Spleen (tissue), 11 donors: Measurements from ENCODE around the gene RBFOX1. TPM values are rescaled to one million over a fixed set of nuclear protein-coding genes. Genes with fewer than 3 reads are reported as not detected.

ENCODE experiments used
- DNase-seq: peaks from one replicate; pipeline ENCODE4 v3.0.0-alpha.2; 2020
- H3K27ac ChIP-seq, 8 donors: fragments of 200-600 bp; sonication (generic) in 7 of 8; 1 replicate in 4 of 8; 2 replicates in 4 of 8; pipeline versions ENCODE4 v1.5.0 to v1.8.0; 2016 to 2021; ENCODE audit warnings: inconsistent platforms in 4 of 8, mild to moderate bottlenecking in 4 of 8, moderate library complexity in 1 of 8
- H3K27me3 ChIP-seq, 7 donors: fragments of 200-600 bp; sonication (generic) in 6 of 7; replicated peaks in 1 of 7; 1 replicate in 4 of 7; 2 replicates in 3 of 7; pipeline versions ENCODE4 v1.5.0 to v1.8.0; 2016 to 2021; ENCODE audit warnings: inconsistent platforms in 3 of 7, mild to moderate bottlenecking in 1 of 7
- H3K36me3 ChIP-seq, 6 donors: fragments of 200-600 bp; sonication (generic) in 5 of 6; 1 replicate in 4 of 6; 2 replicates in 2 of 6; pipeline versions ENCODE4 v1.5.0 to v1.8.0; 2016 to 2021; ENCODE audit warnings: inconsistent platforms in 2 of 6
- H3K4me1 ChIP-seq, 6 donors: fragments of 200-600 bp; sonication (generic) in 5 of 6; 1 replicate in 3 of 6; 2 replicates in 3 of 6; pipeline versions ENCODE4 v1.5.0 to v1.8.0; 2016 to 2021; ENCODE audit warnings: inconsistent platforms in 3 of 6
- H3K4me3 ChIP-seq, 8 donors: fragments of 200-600 bp; sonication (generic) in 7 of 8; 1 replicate in 4 of 8; 2 replicates in 4 of 8; pipeline versions ENCODE4 v1.5.0 to v1.8.0; 2016 to 2021; ENCODE audit warnings: inconsistent platforms in 4 of 8, mild to moderate bottlenecking in 4 of 8, moderate library complexity in 2 of 8
- H3K9me3 ChIP-seq, 8 donors: fragments of 200-600 bp; sonication (generic) in 7 of 8; 1 replicate in 4 of 8; 2 replicates in 4 of 8; pipeline versions ENCODE4 v1.5.0 to v1.8.0; 2016 to 2021; ENCODE audit warnings: inconsistent platforms in 4 of 8
- CTCF ChIP-seq, 11 experiments: fragments of 200-600 bp in 7 of 11; fragments of 450-650 bp in 4 of 11; sonication (generic) in 4 of 11; IDR thresholded peaks in 8 of 11; conservative IDR thresholded peaks in 3 of 11; 1 replicate in 7 of 11; 2 replicates in 4 of 11; pipeline versions ENCODE4 v1.4.0 to v1.8.0; 2016 to 2021; ENCODE audit warnings: antibody characterized with exemption in 11 of 11, inconsistent platforms in 4 of 11, mild to moderate bottlenecking in 1 of 11
- POLR2A ChIP-seq, 3 donors: fragments of 450-650 bp; IDR thresholded peaks; one replicate each; pipeline ENCODE4 v1.5.1; 2017; ENCODE audit warnings: antibody characterized with exemption in 3 of 3, mild to moderate bottlenecking in 1 of 3
- POLR2AphosphoS5 ChIP-seq, 3 donors: sonication (generic); formaldehyde crosslinking; IDR thresholded peaks; one replicate each; pipeline ENCODE4 v1.5.1; 2017; ENCODE audit warnings: antibody characterized with exemption in 3 of 3
- WGBS, 5 donors: extraction: QIAGEN DNeasy Blood & Tissue Kit in 3 of 5; methylation state at CpG; one replicate each; pipeline versions ENCODE4 v1.1.5 to v1.1.7; 2013 to 2018; 5-methylcytosine and 5-hydroxymethylcytosine counted together
- intact Hi-C: fragments of 100-400 bp; cut with DNase I; formaldehyde crosslinking; loops from one replicate; pipeline ENCODE4 v1.15.0; 2023; ENCODE audit warnings: low total_unique reads
- polyA plus RNA-seq, 3 donors: library from polyadenylated mRNA; stranded (reverse); fragments of 200-250 nt; gene quantifications; one replicate each; pipeline ENCODE4 v1.2.1, GENCODE V29; 2013
- total RNA-seq, 7 donors: library from RNA; depleted of rRNA in 3 of 7; stranded (reverse); fragments of >200 nt in 3 of 7; fragmentation: NEBNext Ultra II Directional in 4 of 7; extraction: Animal tissue kit (Norgen Biotek cat#: 25700) in 4 of 7; gene quantifications; one replicate each; pipeline versions ENCODE4 v1.1.0 to v1.2.1, GENCODE V29; 2016 to 2021
- donor health status: healthy with polysubstance abuse.
- donor health status: DM: no; HTN: no; CAD: no; lungs with moderate emphysema.
- donor health status: DM: no; HTN: no; CAD: no.
- donor health status: Bipolar disorder and iron deficiency.
- donor health status: healthy.
- donor health status: DM: no; HTN: no; CAD: no.
- donor health status: DM: yes; HTN: yes; CAD: no.

RBFOX1 gene
- total and polyA plus RNA-seq, 10 donors, result 0.07 to 0.13 TPM; not detected in 8

- no peak for DNase-seq
- H3K36me3 ChIP-seq, result no peaks in the 10 kb centered on the region
- peaks cover 0 to 17% (median 4%) of the 10 kb centered on the region in 8 donors for H3K9me3 ChIP-seq
- intact Hi-C loops, result no loop called here
- TF ChIP-seq POLR2AphosphoS5 (IDR thresholded peaks at IDR 0.05) (no peak), POLR2A (IDR thresholded peaks at IDR 0.05) (no peak), CTCF (IDR thresholded peaks at IDR 0.05 in 8 of 11, conservative IDR thresholded peaks at IDR 0.05 in 3 of 11) (no peak)
- no peaks in the 10 kb centered on the region for H3K4me1 ChIP-seq
- H3K27me3 ChIP-seq, result peaks cover 0 to 5% (median 0%) of the 10 kb centered on the region in 7 donors
- no peak overlapping the region for H3K27ac ChIP-seq
- no peak overlapping the region for H3K4me3 ChIP-seq
- 88 to 96% (median 94%) methylated on average over 6 of the region's 6 CpGs for WGBS, 5 donors
These were observed 29.6 kb downstream of the RBFOX1 start for GRCh38 chr16:7362231-7362630.

- intact Hi-C loops, result no loop called here
- Histone ChIP-seq H3K36me3 (no peaks in the 10 kb centered on the region), H3K27me3 (peaks cover 0 to 5% (median 0%) of the 10 kb centered on the region in 7 donors), H3K9me3 (peaks cover 0 to 17% (median 4%) of the 10 kb centered on the region in 8 donors), H3K27ac (no peak overlapping the region), H3K4me3 (no peak overlapping the region), H3K4me1 (no peaks in the 10 kb centered on the region)
- 29 to 37% (median 31%) methylated on average over 18 of the region's 18 CpGs for WGBS, 5 donors
- no peak for DNase-seq
- TF ChIP-seq POLR2A (IDR thresholded peaks at IDR 0.05) (no peak), POLR2AphosphoS5 (IDR thresholded peaks at IDR 0.05) (no peak)
These were observed 31.1 kb downstream of the RBFOX1 start for GRCh38 chr16:7363422-7364417.

GRCh38 chr16:7366041-7366440 lies 33.4 kb downstream of the RBFOX1 start:
- peaks cover 0 to 5% (median 0%) of the 10 kb centered on the region in 7 donors for H3K27me3 ChIP-seq
- H3K36me3 ChIP-seq, result no peaks in the 10 kb centered on the region
- peaks cover 0 to 15% (median 4%) of the 10 kb centered on the region in 8 donors for H3K9me3 ChIP-seq
- no peak for DNase-seq
- intact Hi-C loops, result no loop called here
- no peak overlapping the region for H3K4me3 ChIP-seq
- H3K4me1 ChIP-seq, result no peaks in the 10 kb centered on the region
- 70 to 79% (median 76%) methylated on average over 6 to 7 of the region's 7 CpGs for WGBS, 5 donors
- TF ChIP-seq CTCF (IDR thresholded peaks at IDR 0.05 in 8 of 11, conservative IDR thresholded peaks at IDR 0.05 in 3 of 11) (no peak), POLR2A (IDR thresholded peaks at IDR 0.05) (no peak), POLR2AphosphoS5 (IDR thresholded peaks at IDR 0.05) (no peak)
- no peak overlapping the region for H3K27ac ChIP-seq

- Histone ChIP-seq H3K27ac (no peak overlapping the region), H3K4me3 (no peak overlapping the region), H3K9me3 (peaks cover 0 to 11% (median 4%) of the 10 kb centered on the region in 8 donors), H3K36me3 (no peaks in the 10 kb centered on the region), H3K27me3 (peaks cover 0 to 5% (median 0%) of the 10 kb centered on the region in 7 donors), H3K4me1 (no peaks in the 10 kb centered on the region)
- intact Hi-C loops, result no loop called here
- no peak for DNase-seq
- WGBS, 5 donors, result 70 to 82% (median 71%) methylated on average over 8 of the region's 8 CpGs
- TF ChIP-seq POLR2A (IDR thresholded peaks at IDR 0.05), result no peak
- no peak for TF ChIP-seq POLR2AphosphoS5 (IDR thresholded peaks at IDR 0.05)
- no peak for TF ChIP-seq CTCF (IDR thresholded peaks at IDR 0.05 in 8 of 11, conservative IDR thresholded peaks at IDR 0.05 in 3 of 11)
These were observed 34.6 kb downstream of the RBFOX1 start for GRCh38 chr16:7366993-7367880.
